Fibroblast of mammary gland (primary cell): ENCODE data around the gene MAN2B1.
"Not testable (repeated sequence)": the region's sequence is repeated elsewhere in the genome, so short reads cannot be mapped to it uniquely, and the experiment has no call there.

Experiments
- DNase-seq: peaks from one replicate; pipeline ENCODE4 v3.0.0-alpha.2; 2010; ENCODE audit warnings: low read depth
- H3K4me3 ChIP-seq: 2 replicates; pipeline ENCODE4 v1.5.1; 2011; ENCODE audit warnings: low read depth, mild to moderate bottlenecking, low read length, moderate library complexity; ENCODE audit not compliant: control insufficient read depth
- CTCF ChIP-seq: conservative IDR thresholded peaks from 2 replicates; pipeline ENCODE4 v1.5.1; 2011; ENCODE audit warnings: low read depth, low read length, inconsistent platforms; ENCODE audit not compliant: control insufficient read depth, insufficient read depth

MAN2B1 gene

GRCh38 chr19:12623361-12624031, 43.0 kb downstream of the MAN2B1 start:
- no peak overlapping the region for H3K4me3 ChIP-seq
- TF ChIP-seq CTCF: no peak
- DNase-seq: no peak

- not testable (repeated sequence) for DNase-seq, H3K4me3 ChIP-seq
These were observed 45.1 kb downstream of the MAN2B1 start for GRCh38 chr19:12621253-12622024.

GRCh38 chr19:12617646-12618045, 48.9 kb downstream of the MAN2B1 start:
- no peak for TF ChIP-seq CTCF
- no peak for DNase-seq
- H3K4me3 ChIP-seq: no peak overlapping the region

- TF ChIP-seq CTCF: no peak
- peak; percentile 71 for DNase-seq
- H3K4me3 ChIP-seq: peak overlapping the region; percentile 94
These were observed 55.2 kb downstream of the MAN2B1 start for GRCh38 chr19:12611361-12611699.

- peak; percentile 3 for TF ChIP-seq CTCF
- peak within 1 kb of the TSS; percentile 94 for H3K4me3 ChIP-seq
- peak; percentile 97 for DNase-seq
These were observed 55.8 kb downstream of the MAN2B1 start, which contains the start of the genes ZNF490 and ZNF791 for GRCh38 chr19:12610540-12611360. ZNF490 (minus strand) TSS chr19:12610813; CDS start chr19:12610680, 133 bp downstream. ZNF791 (plus strand) TSS chr19:12610920; CDS start chr19:12611080, 160 bp downstream.

- DNase-seq: no peak
- TF ChIP-seq CTCF: no peak
- no peak overlapping the region for H3K4me3 ChIP-seq
These were observed 58.9 kb downstream of the MAN2B1 start for GRCh38 chr19:12607631-12608030.

GRCh38 chr19:12606796-12607195, 59.7 kb downstream of the MAN2B1 start:
- no peak for TF ChIP-seq CTCF
- H3K4me3 ChIP-seq: no peak overlapping the region
- no peak for DNase-seq
